NCI-H748 (cell line): ENCODE measurements around the gene ABCC9.

Experiments
- DNase-seq: peaks from one replicate; lab custom pipeline; 2025; ENCODE audit not compliant: unreplicated experiment; lab: John Stamatoyannopoulos, UW

Gene ABCC9

GRCh38 chr12:21776175-21776574, 165.1 kb downstream of the ABCC9 start:
- no peak for DNase-seq

DNA sequence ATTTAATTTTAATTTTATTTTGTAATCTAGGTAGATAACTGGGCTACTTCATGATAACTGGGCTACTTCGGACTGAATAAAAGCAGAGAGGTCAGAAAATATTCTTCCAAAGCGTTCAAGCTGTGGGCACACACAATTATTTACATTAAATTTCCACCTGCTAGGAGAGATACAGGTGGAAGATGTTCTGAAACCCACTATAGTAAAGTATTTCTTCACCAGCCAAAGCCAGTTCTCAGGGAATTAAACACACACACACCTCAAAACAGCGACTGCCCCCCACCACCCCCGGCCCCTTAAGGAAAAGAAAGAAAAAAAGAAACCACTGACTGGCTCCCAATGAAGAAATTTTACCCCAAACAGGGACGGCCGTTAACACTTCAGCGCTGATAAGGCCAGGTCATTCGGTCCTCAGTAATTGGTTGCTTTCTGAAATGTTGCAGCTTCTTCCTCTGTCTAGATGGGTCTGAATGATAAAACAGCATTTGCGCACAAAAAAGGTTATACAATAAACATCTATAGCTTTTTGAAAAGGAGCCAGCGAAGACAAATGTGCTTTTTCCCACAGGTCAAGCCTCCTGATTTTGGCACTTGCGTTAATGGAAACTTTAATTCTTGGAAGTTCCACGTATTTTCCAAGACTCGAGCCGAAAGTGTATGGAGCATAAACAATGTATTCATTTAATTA, 165.9 kb downstream of the ABCC9 start:
- DNase-seq, result no peak

- DNase-seq, result peak; percentile 31
These were observed 166.7 kb downstream of the ABCC9 start, which contains the start of gene KCNJ8 for GRCh38 chr12:21774358-21775132. TSS of gene KCNJ8 (minus strand) at chr12:21774706. CDS start at chr12:21773616, 1,090 bp downstream.

DNA sequence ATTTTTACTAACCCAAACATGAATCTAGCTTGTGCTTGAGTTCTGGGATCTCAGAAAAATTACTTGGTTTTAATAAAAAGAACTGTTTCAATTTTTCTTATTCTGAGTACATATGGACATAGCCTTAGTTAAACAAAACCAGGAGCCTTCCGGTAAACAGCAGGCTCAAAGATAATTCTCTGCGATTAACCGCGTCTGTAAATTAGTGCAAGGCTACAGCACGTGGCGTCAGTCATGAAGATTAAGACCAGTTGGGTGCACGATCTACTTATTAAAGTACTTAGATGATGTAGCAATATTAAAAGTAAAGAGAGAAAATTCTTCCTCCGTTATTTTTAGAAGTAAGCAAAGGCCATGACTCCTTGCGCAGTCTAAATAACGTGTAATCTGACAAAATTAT, 167.4 kb downstream of the ABCC9 start:
- no peak for DNase-seq

- DNase-seq, result peak; percentile 1
These were observed 167.9 kb downstream of the ABCC9 start for GRCh38 chr12:21773263-21773741.

- DNase-seq, result no peak
These were observed 169.9 kb downstream of the ABCC9 start for GRCh38 chr12:21771311-21771710.

DNA sequence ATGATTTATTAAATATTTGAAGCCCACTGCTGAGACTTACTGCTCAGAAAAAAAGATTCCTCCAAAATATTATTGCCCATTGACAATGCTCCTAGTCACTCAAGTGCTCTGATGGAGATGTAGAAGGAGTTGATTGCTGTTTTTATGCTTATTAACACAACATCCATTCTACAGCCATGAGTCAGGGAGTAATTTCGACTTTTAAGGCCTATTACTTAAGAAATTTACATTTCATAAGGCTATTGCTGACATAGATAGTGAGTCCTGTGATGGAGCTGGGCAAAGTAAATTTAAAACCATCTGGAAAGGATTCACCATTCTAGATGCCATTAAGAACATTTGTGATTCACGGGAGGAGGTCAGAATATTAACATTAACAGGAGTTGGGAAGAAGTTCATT, 171.9 kb downstream of the ABCC9 start:
- no peak for DNase-seq

DNA sequence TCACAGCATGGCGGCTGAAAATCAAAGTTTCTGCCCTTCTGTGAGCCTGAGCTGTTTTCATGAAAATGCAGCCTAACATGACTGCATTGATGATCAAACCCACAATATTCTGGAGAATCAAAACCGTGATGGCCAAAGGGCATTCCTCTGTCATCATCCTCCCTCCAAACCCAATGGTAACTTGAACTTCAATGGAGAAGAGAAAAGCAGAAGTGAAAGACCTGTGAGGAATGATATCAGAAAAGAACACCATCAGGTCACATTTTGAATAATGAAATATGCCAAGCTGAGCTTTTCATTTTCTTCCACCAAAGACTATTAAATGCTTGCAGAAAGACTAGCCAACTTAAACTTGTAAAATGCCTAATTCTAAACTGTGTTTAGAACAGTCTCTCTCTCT, 174.8 kb downstream of the ABCC9 start:
- DNase-seq, result no peak

DNA sequence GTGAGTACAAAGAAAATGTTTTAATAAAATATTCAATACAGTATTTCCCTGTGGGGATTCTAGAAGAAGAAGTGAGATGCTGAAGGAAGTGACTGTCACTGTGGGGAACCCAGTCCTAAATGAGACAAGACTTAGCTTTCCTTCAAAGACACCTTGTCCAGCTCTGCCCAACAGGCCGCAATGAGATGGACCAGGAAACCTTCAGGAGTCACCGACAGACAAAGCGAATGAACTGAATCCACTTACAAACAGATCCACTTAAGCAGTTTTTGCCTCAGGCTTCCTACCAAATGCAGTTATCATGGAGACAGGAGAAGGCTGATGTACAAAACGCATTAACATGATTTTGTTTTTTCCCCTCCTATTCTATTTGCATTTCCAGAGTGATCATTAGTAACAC, 176.3 kb downstream of the ABCC9 start:
- no peak for DNase-seq

DNA sequence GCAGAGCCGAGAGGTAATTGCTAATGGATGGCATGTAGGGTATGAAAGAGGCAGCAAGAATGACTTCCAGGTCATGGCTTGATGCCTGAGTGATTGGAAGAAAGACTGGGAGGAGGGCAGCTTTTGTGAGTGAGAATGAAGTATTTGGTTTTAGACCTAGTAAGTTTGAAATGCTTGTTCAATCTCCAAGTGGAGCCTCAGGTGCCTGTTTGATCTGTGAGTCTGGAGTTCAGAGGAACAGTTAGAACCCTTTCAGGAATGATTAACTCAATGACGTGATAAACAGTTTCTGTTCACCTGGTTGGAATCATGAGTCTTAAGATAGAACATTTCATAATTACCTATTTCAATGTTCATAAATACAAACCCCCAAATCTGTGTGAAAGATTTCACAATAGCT, 177.2 kb downstream of the ABCC9 start:
- DNase-seq, result no peak

DNA sequence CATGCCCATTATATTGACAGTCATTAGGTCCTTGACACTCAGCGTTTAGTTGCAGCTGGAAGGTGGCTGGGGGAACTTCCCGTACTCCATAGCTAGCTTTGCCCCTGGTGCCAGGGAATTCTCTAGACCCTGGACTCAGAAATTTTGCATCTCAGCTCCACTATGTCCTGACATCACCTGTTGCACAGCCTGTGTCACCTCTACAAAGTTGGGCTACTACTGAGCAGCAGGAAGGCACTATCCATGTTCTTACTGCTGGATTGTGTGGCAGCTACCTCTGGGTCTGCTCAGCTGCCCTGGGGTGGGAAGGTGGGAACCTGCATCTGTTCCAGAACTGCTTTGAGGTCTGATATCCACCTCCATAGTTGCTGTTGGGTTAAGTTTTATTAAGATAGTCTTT, 177.7 kb downstream of the ABCC9 start:
- DNase-seq, result no peak

- no peak for DNase-seq
These were observed 181.5 kb downstream of the ABCC9 start for GRCh38 chr12:21759737-21760136.

GRCh38 chr12:21757735-21758134, 183.5 kb downstream of the ABCC9 start:
- no peak for DNase-seq

DNA sequence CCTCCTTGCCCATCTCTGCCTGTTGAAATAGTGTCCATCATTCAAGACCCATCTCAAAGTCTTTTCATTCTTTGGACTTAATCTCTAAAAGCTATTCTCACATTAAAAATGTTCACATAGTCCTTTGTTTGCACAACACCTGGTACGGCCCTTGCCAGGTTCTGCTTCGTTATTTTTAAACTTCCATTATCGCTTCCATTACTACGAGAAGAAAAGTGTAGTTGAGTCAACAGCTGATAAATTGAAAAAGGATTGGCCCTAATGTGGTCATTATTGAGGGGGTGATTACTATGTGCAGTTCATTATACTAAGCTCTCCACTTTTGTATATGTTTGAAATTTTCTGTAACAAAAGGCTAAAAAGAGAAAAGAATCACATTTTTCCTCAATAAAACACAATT, 184.5 kb downstream of the ABCC9 start:
- DNase-seq, result no peak

GRCh38 chr12:21751517-21751916, 189.7 kb downstream of the ABCC9 start:
- DNase-seq, result no peak
